H1 (cell line): ENCODE measurements around the gene VPS18. TPM values are rescaled to one million over a fixed set of nuclear protein-coding genes. Genes with fewer than 3 reads are reported as not detected.

Experiments
- CTCF ChIA-PET: fragments of 300-600 bp; sonication (Branson Sonifier 250); formaldehyde crosslinking; loops from one replicate; lab custom pipeline; 2021; ENCODE audit not compliant: partially characterized antibody; lab: Charles Lee
- POLR2A ChIA-PET: fragments of 300-600 bp; sonication (Branson Sonifier 250); formaldehyde crosslinking; loops from one replicate; lab custom pipeline; 2021; ENCODE audit warnings: inconsistent platforms; ENCODE audit not compliant: partially characterized antibody; lab: Charles Lee
- DNase-seq, 2 experiments: peaks; one replicate each; pipeline versions ENCODE4 v3.0.0 to v3.0.0-alpha.2; 2010 to 2022; ENCODE audit warnings: low spot score in 2 of 2, low read depth in 1 of 2, mixed read lengths in 1 of 2
- FAIRE-seq: peaks from 2 replicates; lab custom pipeline; 2011; peaks lifted over from hg19 to GRCh38; lab: Jason Lieb, UNC
- H2AFZ ChIP-seq: 2 replicates; pipeline ENCODE4 v1.8.1; 2012; ENCODE audit warnings: low read length, inconsistent platforms
- H2AK5ac ChIP-seq: 2 replicates; pipeline ENCODE4 v1.6.1; 2013; ENCODE audit warnings: low read depth, low read length
- H2BK120ac ChIP-seq: replicated peaks from 2 replicates; pipeline ENCODE3; 2013; ENCODE audit warnings: low read depth, low read length, inconsistent platforms
- H2BK12ac ChIP-seq: 2 replicates; pipeline ENCODE4 v1.6.1; 2013; ENCODE audit warnings: low read depth, low read length
- H2BK15ac ChIP-seq: 2 replicates; pipeline ENCODE4 v1.6.1; 2013; ENCODE audit warnings: low read length
- H2BK20ac ChIP-seq: 2 replicates; pipeline ENCODE4 v1.6.1; 2013; ENCODE audit warnings: low read length
- H2BK5ac ChIP-seq: 2 replicates; pipeline ENCODE4 v1.6.1; 2013; ENCODE audit warnings: low read depth, low read length
- H3K14ac ChIP-seq: 2 replicates; pipeline ENCODE4 v1.6.1; 2013; ENCODE audit warnings: inconsistent platforms; ENCODE audit not compliant: insufficient read length
- H3K18ac ChIP-seq: 2 replicates; pipeline ENCODE4 v1.6.1; 2013; ENCODE audit warnings: low read length; ENCODE audit errors: extremely low read depth
- H3K23ac ChIP-seq: 2 replicates; pipeline ENCODE4 v1.6.1; 2013; ENCODE audit warnings: inconsistent platforms; ENCODE audit not compliant: insufficient read length
- H3K23me2 ChIP-seq: 2 replicates; pipeline ENCODE4 v1.6.1; 2013; ENCODE audit warnings: low read depth, low read length
- H3K27ac ChIP-seq: 2 replicates; pipeline ENCODE4 v1.6.1; 2011; ENCODE audit warnings: low read depth, low read length, inconsistent platforms
- H3K27me3 ChIP-seq, 4 experiments: replicated peaks in 1 of 4; 1 replicate in 1 of 4; 2 replicates in 3 of 4; pipeline versions ENCODE4 v1.6.1 to v1.8.1; 2011 to 2013; ENCODE audit warnings: low read length in 3 of 4, mild to moderate bottlenecking in 3 of 4, inconsistent platforms in 2 of 4, mixed read lengths in 2 of 4, moderate library complexity in 1 of 4; ENCODE audit not compliant: control insufficient read depth in 3 of 4, insufficient read depth in 3 of 4; ENCODE audit errors: extremely low read depth in 1 of 4
- H3K36me3 ChIP-seq, 4 experiments: 2 replicates each; pipeline versions ENCODE4 v1.6.1 to v1.8.1; 2011 to 2013; ENCODE audit warnings: mild to moderate bottlenecking in 4 of 4, low read length in 3 of 4, moderate library complexity in 2 of 4, control low read depth in 1 of 4, inconsistent platforms in 1 of 4; ENCODE audit not compliant: insufficient read depth in 4 of 4, control insufficient read depth in 2 of 4
- H3K4ac ChIP-seq: replicated peaks from 2 replicates; pipeline ENCODE3; 2013; ENCODE audit warnings: low read length, low read depth, mixed read lengths, inconsistent platforms; ENCODE audit not compliant: insufficient read length
- H3K4me1 ChIP-seq, 4 experiments: replicated peaks in 1 of 4; 1 replicate in 1 of 4; 2 replicates in 3 of 4; pipeline versions ENCODE4 v1.6.1 to v1.8.1; 2011 to 2013; ENCODE audit warnings: low read length in 3 of 4, inconsistent platforms in 2 of 4, mixed read lengths in 1 of 4; ENCODE audit not compliant: insufficient read depth in 4 of 4, control insufficient read depth in 3 of 4
- H3K4me2 ChIP-seq, 2 experiments: 2 replicates each; pipeline versions ENCODE4 v1.6.1 to v1.8.1; 2011 to 2013; ENCODE audit warnings: low read depth in 2 of 2, low read length in 2 of 2, control low read depth in 1 of 2, inconsistent platforms in 1 of 2, mild to moderate bottlenecking in 1 of 2; ENCODE audit not compliant: insufficient read depth in 1 of 2
- H3K4me3 ChIP-seq, 4 experiments: fragments of 200-600, 300-600 bp in 1 of 4; sonication (generic), shearing (Covaris generic), sonication (Bioruptor Twin) in 1 of 4; 2 replicates each; pipeline versions ENCODE4 v1.5.1 to v1.8.1; 2011 to 2016; ENCODE audit warnings: low read length in 4 of 4, low read depth in 3 of 4, control low read depth in 2 of 4, inconsistent platforms in 2 of 4, mild to moderate bottlenecking in 2 of 4, mixed read lengths in 1 of 4, moderate library complexity in 1 of 4; ENCODE audit not compliant: insufficient read depth in 2 of 4; ENCODE audit errors: extremely low read depth in 1 of 4
- H3K56ac ChIP-seq: replicated peaks from 2 replicates; pipeline ENCODE3; 2013; ENCODE audit warnings: low read depth, mild to moderate bottlenecking, mixed read lengths, low read length, inconsistent platforms; ENCODE audit not compliant: insufficient read length
- H3K79me1 ChIP-seq: 2 replicates; pipeline ENCODE4 v1.6.1; 2013; ENCODE audit warnings: low read depth, low read length, control low read depth
- H3K79me2 ChIP-seq, 2 experiments: 2 replicates each; pipeline versions ENCODE4 v1.6.1 to v1.8.1; 2012 to 2013; ENCODE audit warnings: low read length in 2 of 2, mild to moderate bottlenecking in 2 of 2, inconsistent platforms in 1 of 2; ENCODE audit not compliant: insufficient read depth in 2 of 2, control insufficient read depth in 1 of 2
- H3K9ac ChIP-seq, 4 experiments: replicated peaks in 1 of 4; 1 replicate in 1 of 4; 2 replicates in 3 of 4; pipeline versions ENCODE4 v1.6.1 to v1.8.1; 2011 to 2013; ENCODE audit warnings: low read depth in 3 of 4, low read length in 3 of 4, control low read depth in 2 of 4, mild to moderate bottlenecking in 2 of 4, moderate library complexity in 2 of 4, inconsistent platforms in 1 of 4; ENCODE audit errors: extremely low read depth in 1 of 4
- H3K9me3 ChIP-seq, 2 experiments: 2 replicates each; pipeline versions ENCODE4 v1.6.1 to v1.8.1; 2012 to 2013; ENCODE audit warnings: mild to moderate bottlenecking in 2 of 2, moderate library complexity in 2 of 2, control low read depth in 1 of 2, inconsistent platforms in 1 of 2, low read depth in 1 of 2, low read length in 1 of 2, mixed read lengths in 1 of 2; ENCODE audit not compliant: insufficient read depth in 2 of 2
- H4K20me1 ChIP-seq, 2 experiments: replicated peaks in 1 of 2; 2 replicates each; pipeline versions ENCODE3 to v1.8.1; 2011 to 2013; ENCODE audit warnings: inconsistent platforms in 2 of 2, low read length in 2 of 2, mild to moderate bottlenecking in 1 of 2; ENCODE audit not compliant: insufficient read depth in 2 of 2, control insufficient read depth in 1 of 2
- H4K5ac ChIP-seq: 2 replicates; pipeline ENCODE4 v1.6.1; 2013; ENCODE audit warnings: low read length, low read depth, mixed read lengths, inconsistent platforms; ENCODE audit not compliant: insufficient read length
- H4K8ac ChIP-seq: 2 replicates; pipeline ENCODE4 v1.8.0; 2013; ENCODE audit warnings: mild to moderate bottlenecking, moderate library complexity, low read length, inconsistent platforms; ENCODE audit not compliant: insufficient read depth; ENCODE audit errors: extremely low read depth
- H4K91ac ChIP-seq: replicated peaks from 2 replicates; pipeline ENCODE3; 2013; ENCODE audit warnings: low read length, mixed read lengths, inconsistent platforms; ENCODE audit not compliant: insufficient read length
- CREB1 ChIP-seq: IDR thresholded peaks from 2 replicates; pipeline ENCODE4 v1.6.1; 2012; ENCODE audit warnings: inconsistent platforms
- EP300 ChIP-seq, 2 experiments: IDR thresholded peaks; 1 replicate in 1 of 2; 2 replicates in 1 of 2; pipeline ENCODE4 v1.6.1; 2011 to 2012; ENCODE audit warnings: low read depth in 2 of 2, low read length in 2 of 2, mild to moderate bottlenecking in 2 of 2, borderline replicate concordance in 1 of 2, inconsistent platforms in 1 of 2, moderate library complexity in 1 of 2
- HDAC2 ChIP-seq, 2 experiments: fragments of 300-600 bp in 1 of 2; sonication (generic) in 1 of 2; IDR thresholded peaks; 2 replicates each; pipeline ENCODE4 v1.6.1; 2011 to 2012; ENCODE audit warnings: low read depth in 2 of 2, low read length in 2 of 2, mild to moderate bottlenecking in 2 of 2, moderate library complexity in 2 of 2, borderline replicate concordance in 1 of 2, inconsistent platforms in 1 of 2
- HDAC6 ChIP-seq: IDR thresholded peaks from one replicate; pipeline ENCODE4 v1.7.1; 2012; ENCODE audit warnings: low read depth, mild to moderate bottlenecking, inconsistent platforms, low read length, moderate library complexity
- KDM1A ChIP-seq: fragments of 200-600, 300-600 bp; sonication (generic); IDR thresholded peaks from 2 replicates; pipeline ENCODE4 v1.7.1; 2016; ENCODE audit warnings: mild to moderate bottlenecking, low read length, borderline replicate concordance
- NRF1 ChIP-seq: IDR thresholded peaks from 2 replicates; pipeline ENCODE4 v1.6.1; 2011; ENCODE audit warnings: mild to moderate bottlenecking, low read depth, low read length, improper control_type of control experiment
- SIN3A ChIP-seq, 2 experiments: IDR thresholded peaks in 1 of 2; conservative IDR thresholded peaks in 1 of 2; 2 replicates each; pipeline ENCODE4 v1.6.1; 2011 to 2012; ENCODE audit warnings: low read length in 2 of 2, improper control_type of control experiment in 1 of 2, low read depth in 1 of 2, mild to moderate bottlenecking in 1 of 2
- SIRT6 ChIP-seq: IDR thresholded peaks from one replicate; pipeline ENCODE4 v1.7.1; 2012; ENCODE audit warnings: low read length, inconsistent platforms
- SP2 ChIP-seq: IDR thresholded peaks from 2 replicates; pipeline ENCODE4 v1.6.1; 2012; ENCODE audit warnings: mild to moderate bottlenecking, low read length, inconsistent platforms
- ZNF274 ChIP-seq: IDR thresholded peaks from 2 replicates; pipeline ENCODE4 v1.7.0; 2012; ENCODE audit warnings: low read length, borderline replicate concordance; ENCODE audit errors: extremely low read depth
- WGBS, 2 experiments: shearing (Covaris generic) in 1 of 2; methylation state at CpG; one replicate each; pipeline versions ENCODE4 v1.1.6 to v1.1.7; 2013 to 2015; ENCODE audit warnings: low lambda C conversion rate in 2 of 2, mixed read lengths in 2 of 2, inconsistent platforms in 1 of 2, low coverage in 1 of 2, missing lambda C conversion rate in 1 of 2; ENCODE audit not compliant: insufficient replicate concordance in 2 of 2, insufficient coverage in 1 of 2, insufficient read length in 1 of 2; ENCODE audit errors: extremely low coverage in 1 of 2, missing lambda C conversion rate in 1 of 2; 5-methylcytosine and 5-hydroxymethylcytosine counted together
- polyA plus RNA-seq, 7 experiments: library from polyadenylated mRNA; depleted of rRNA in 3 of 7; stranded (reverse) in 5 of 7; unstranded in 2 of 7; fragments of >200 nt in 5 of 7; fragments of 200-250 nt in 2 of 7; gene quantifications; 1 replicate in 5 of 7; 2 replicates in 1 of 7; 4 replicates in 1 of 7; pipeline versions ENCODE4 v1.2.1 to v1.2.3, GENCODE V29; 2011 to 2013; ENCODE audit warnings: missing spikeins in 2 of 7, mixed read lengths in 2 of 7
- total RNA-seq: library from RNA; stranded (reverse); fragmentation: NEBNext Ultra II Directional; extraction: Animal tissue kit (Norgen Biotek cat#: 25700); gene quantifications from 2 replicates; pipeline ENCODE4 v1.2.1, GENCODE V29; 2021

VPS18 gene
- total and polyA plus RNA-seq, 2 of the 8 experiments (the other 6 are each of a cell fraction or from before 2014, with no cell fraction given): 28.9 to 32.7 TPM

DNA sequence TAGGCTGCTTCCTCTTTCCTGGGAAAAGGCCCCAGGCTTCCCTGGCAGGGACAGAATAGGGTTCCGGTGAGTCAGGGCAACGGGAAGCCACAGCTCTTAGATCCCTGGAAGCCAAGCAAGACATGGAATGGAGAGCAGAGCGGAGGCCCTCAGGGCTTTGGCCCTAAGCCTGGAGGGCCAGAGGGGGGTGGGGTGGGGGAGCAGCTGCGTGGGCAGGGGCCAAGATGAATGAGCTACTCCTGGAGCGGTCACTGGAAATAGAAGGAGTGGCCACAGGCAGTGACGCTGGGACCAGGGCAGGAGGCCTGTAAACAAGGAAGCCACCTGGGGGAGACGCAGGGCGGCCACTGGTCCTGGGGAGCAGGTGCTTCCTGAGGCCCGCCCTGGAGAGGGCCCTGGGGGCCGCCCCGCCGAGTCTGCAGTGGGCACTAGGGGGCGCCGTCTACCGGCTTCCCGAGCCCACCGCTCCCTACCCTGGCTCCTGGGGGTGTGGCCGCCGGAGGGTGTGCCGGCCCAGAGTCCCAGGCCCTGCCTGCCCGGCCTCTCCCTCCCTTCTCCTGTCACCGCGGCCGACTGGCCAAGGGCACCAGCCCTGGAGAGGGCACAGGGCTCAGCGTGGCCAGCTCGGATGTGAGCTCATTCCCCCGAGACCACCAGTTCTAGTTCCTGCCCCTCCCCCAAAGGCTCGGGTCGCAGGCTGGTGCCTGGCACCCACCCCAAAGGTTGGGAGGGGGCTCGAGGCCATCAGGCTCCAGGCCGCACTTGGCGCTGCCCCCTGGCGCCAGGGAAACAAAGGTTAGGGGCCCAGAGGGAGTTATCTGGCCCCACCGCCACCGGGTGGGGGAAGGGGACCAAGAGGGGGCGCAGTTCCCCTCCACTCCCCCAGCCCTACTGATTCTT lies 12.1 kb downstream of the VPS18 start:
- Histone ChIP-seq H3K9ac (no peak overlapping the region), H3K4me1 (peaks cover 0 to 13% (median 10%) of the 10 kb centered on the region in 4 experiments; a peak in 6 of 7 replicates)
- POLR2A ChIA-PET: interaction anchor here (1.5 to 11.5 kb wide), 7 partner anchors 9 to 119 kb away, joined by 4 to 209 read pairs (median 11); partner anchors contain the start of genes CHAC1, DLL4 and VPS18
- TF ChIP-seq ZNF274: no peak
- TF ChIP-seq CREB1: 0 out of 2 replicates have a peak, but pooled peaks have one; percentile 24
- no peak for TF ChIP-seq EP300 (IDR thresholded peaks at IDR 0.05; ENCODE audit: borderline replicate concordance in 1 of 2, low read depth in 2 of 2, low read length in 2 of 2)
- peak; percentile 51 to 83; a peak in 2 of 4 replicates for TF ChIP-seq SIN3A (conservative IDR thresholded peaks at IDR 0.05 in 1 of 2, IDR thresholded peaks at IDR 0.05 in 1 of 2; ENCODE audit: low read depth in 1 of 2, low read length in 2 of 2)
- TF ChIP-seq NRF1: no peak
- TF ChIP-seq HDAC2 (IDR thresholded peaks at IDR 0.05; ENCODE audit: borderline replicate concordance in 1 of 2, low read depth in 2 of 2, low read length in 2 of 2): peak; percentile 18 to 43; a peak in 1 of 4 replicates
- 0 out of 2 replicates have a peak, but pooled peaks have one; percentile 11 for TF ChIP-seq KDM1A
- TF ChIP-seq HDAC6: no peak
- no peak for TF ChIP-seq SP2
- TF ChIP-seq SIRT6: no peak

More for the DNA sequence above, 12.1 kb downstream of the VPS18 start:
- no peak overlapping the region; the same call in 1 of the 2 replicates for H2BK15ac ChIP-seq
- no peaks in the 10 kb centered on the region for H3K79me1 ChIP-seq
- no peak overlapping the region for H2BK20ac ChIP-seq
- no peak overlapping the region for H4K5ac ChIP-seq
- H3K79me2 ChIP-seq: no peaks in the 10 kb centered on the region
- H3K18ac ChIP-seq: no peak overlapping the region; the same call in 1 of the 2 replicates
- H3K36me3 ChIP-seq: peaks cover 6 to 19% (median 10%) of the 10 kb centered on the region in 4 experiments; a peak in 5 of 8 replicates
- CTCF ChIA-PET: interaction anchor here (0.6 to 20.6 kb wide), 34 partner anchors 10 to 890 kb away, joined by 3 to 619 read pairs (median 6); partner anchors contain the start of genes CHAC1, DLL4 and VPS18
- H2BK12ac ChIP-seq: no peak overlapping the region
- H4K91ac ChIP-seq: no peak overlapping the region
- FAIRE-seq (no peak), DNase-seq (peak; percentile 65 to 98)
- peaks cover 15 to 16% of the 10 kb centered on the region in 2 experiments for H4K20me1 ChIP-seq
- no peaks in the 10 kb centered on the region for H3K9me3 ChIP-seq
- H3K56ac ChIP-seq: no peak overlapping the region
- peaks cover 6% of the 10 kb centered on the region; the same call in 1 of the 2 replicates for H3K23me2 ChIP-seq
- no peak overlapping the region for H2AFZ ChIP-seq
- no peak overlapping the region for H3K27ac ChIP-seq
- H3K4me2 ChIP-seq: peak overlapping the region; percentile 45 to 92
- no peaks in the 10 kb centered on the region; a peak in 1 of 7 replicates for H3K27me3 ChIP-seq
- 17% methylated on average over 30 of the region's 36 CpGs; no CpG with 5 or more reads in 1 of the 2 experiments for WGBS, 2 experiments
- no peak overlapping the region for H2BK5ac ChIP-seq
- H3K4ac ChIP-seq: no peak overlapping the region
- no peak overlapping the region for H4K8ac ChIP-seq
- H3K4me3 ChIP-seq: peak overlapping the region; percentile 18 to 62 (median 36); a peak in 7 of 8 replicates
- no peak overlapping the region for H3K14ac ChIP-seq
- H2BK120ac ChIP-seq: no peak overlapping the region
- no peak overlapping the region for H2AK5ac ChIP-seq
- H3K23ac ChIP-seq: no peak overlapping the region
